GM23338 (cell line): ENCODE data around the gene SHISA2. TPM values are rescaled to one million over a fixed set of nuclear protein-coding genes. Genes with fewer than 3 reads are reported as not detected.

Experiments
- ATAC-seq: fragments of 200-7000 bp; cut with Tn5 transposase; 3 replicates; pipeline ENCODE4 v1.9.1; 2020
- DNase-seq: peaks from one replicate; pipeline ENCODE4 v3.0.0-alpha.2; 2015; ENCODE audit warnings: low spot score
- H2AFZ ChIP-seq: fragments of 200-600 bp; sonication (generic); 2 replicates; pipeline ENCODE4 v1.8.0; 2016; ENCODE audit warnings: antibody characterized with exemption, mild to moderate bottlenecking, moderate library complexity
- H3F3A ChIP-seq: fragments of 200-600 bp; sonication (generic); replicated peaks from 2 replicates; pipeline ENCODE4 v1.8.0; 2017; ENCODE audit warnings: antibody characterized with exemption, mixed run types, low read depth
- H3K27ac ChIP-seq: fragments of 200-600 bp; sonication (generic); 2 replicates; pipeline ENCODE4 v1.6.1; 2016; ENCODE audit warnings: low read depth
- H3K27me3 ChIP-seq: fragments of 200-600 bp; sonication (generic); 2 replicates; pipeline ENCODE4 v1.8.0; 2016; ENCODE audit warnings: mild to moderate bottlenecking, mixed run types, moderate library complexity; ENCODE audit not compliant: insufficient read depth
- H3K36me3 ChIP-seq: fragments of 200-600 bp; sonication (generic); 2 replicates; pipeline ENCODE4 v1.8.0; 2016; ENCODE audit warnings: mild to moderate bottlenecking; ENCODE audit not compliant: insufficient read depth
- H3K4me1 ChIP-seq: fragments of 200-600 bp; sonication (generic); 2 replicates; pipeline ENCODE4 v1.8.0; 2016; ENCODE audit warnings: mild to moderate bottlenecking, moderate library complexity; ENCODE audit not compliant: insufficient read depth
- H3K4me2 ChIP-seq: fragments of 200-600 bp; sonication (generic); 2 replicates; pipeline ENCODE4 v1.7.1; 2017; ENCODE audit warnings: mixed run types
- H3K4me3 ChIP-seq: fragments of 200-600 bp; sonication (generic); 2 replicates; pipeline ENCODE4 v1.6.1; 2016; ENCODE audit warnings: mixed run types
- H3K79me2 ChIP-seq: fragments of 200-600 bp; sonication (generic); replicated peaks from 2 replicates; pipeline ENCODE4 v1.8.0; 2017; ENCODE audit warnings: mild to moderate bottlenecking; ENCODE audit not compliant: insufficient read depth
- H3K9me2 ChIP-seq: fragments of 200-600 bp; sonication (generic); 2 replicates; pipeline ENCODE4 v1.8.0; 2017; ENCODE audit not compliant: insufficient read depth
- H4K20me1 ChIP-seq: fragments of 200-600 bp; sonication (generic); replicated peaks from 2 replicates; pipeline ENCODE4 v1.8.0; 2017; ENCODE audit warnings: mild to moderate bottlenecking; ENCODE audit not compliant: insufficient read depth
- H3K27ac Mint-ChIP-seq: 2 replicates; pipeline ENCODE4 v1.8.0; 2020; ENCODE audit warnings: inconsistent platforms, mild to moderate bottlenecking, moderate library complexity, mixed read lengths
- H3K27me3 Mint-ChIP-seq: 3 replicates; pipeline ENCODE4 v1.8.0; 2022; ENCODE audit warnings: low read depth, mild to moderate bottlenecking, moderate library complexity, mixed read lengths, inconsistent platforms; ENCODE audit not compliant: insufficient read depth, poor library complexity
- H3K36me3 Mint-ChIP-seq: 3 replicates; pipeline ENCODE4 v1.8.0; 2021; ENCODE audit warnings: low read depth, mild to moderate bottlenecking, inconsistent platforms, moderate library complexity, mixed read lengths
- H3K4me1 Mint-ChIP-seq: 3 replicates; pipeline ENCODE4 v1.8.0; 2020; ENCODE audit warnings: mild to moderate bottlenecking, inconsistent platforms, mixed read lengths
- H3K4me3 Mint-ChIP-seq: 3 replicates; pipeline ENCODE4 v1.8.0; 2021; ENCODE audit warnings: moderate library complexity, mild to moderate bottlenecking, inconsistent platforms, mixed read lengths
- H3K9me3 Mint-ChIP-seq: 3 replicates; pipeline ENCODE4 v1.8.0; 2020; ENCODE audit warnings: moderate library complexity, mild to moderate bottlenecking, inconsistent platforms, mixed read lengths
- JUNB ChIP-seq: IDR thresholded peaks from one replicate; pipeline ENCODE4 v1.6.1; 2016; ENCODE audit warnings: antibody characterized with exemption; ENCODE audit not compliant: unreplicated experiment
- NANOG ChIP-seq: IDR thresholded peaks from 2 replicates; pipeline ENCODE4 v1.6.1; 2016; ENCODE audit warnings: antibody characterized with exemption, borderline replicate concordance
- POLR2AphosphoS5 ChIP-seq: IDR thresholded peaks from 2 replicates; pipeline ENCODE4 v1.6.1; 2016; ENCODE audit warnings: antibody characterized with exemption, low read depth
- STAT1 ChIP-seq: IDR thresholded peaks from one replicate; pipeline ENCODE4 v1.6.1; 2016; ENCODE audit warnings: antibody characterized with exemption; ENCODE audit not compliant: unreplicated experiment
- ZNF114 ChIP-seq: fragments of 250-450 bp; sonication (Bioruptor Pico); IDR thresholded peaks from 2 replicates; pipeline ENCODE4 v1.5.0; 2020; ENCODE audit warnings: mild to moderate bottlenecking, moderate library complexity
- ZNF331 ChIP-seq: fragments of 250-450 bp; sonication (Bioruptor Pico); IDR thresholded peaks from 2 replicates; pipeline ENCODE4 v1.5.0; 2020; ENCODE audit warnings: low read depth, mild to moderate bottlenecking, moderate library complexity
- polyA plus RNA-seq: library from polyadenylated mRNA; unstranded; fragments of >200 nt; fragmentation: Nextera tagmentation; extraction: Ambion mirVana; gene quantifications from 2 replicates; pipeline ENCODE4 v1.2.1, GENCODE V29; 2016
- total RNA-seq: library from RNA; depleted of rRNA; stranded (reverse); fragments of >200 nt; shearing (Covaris generic); gene quantifications from 2 replicates; pipeline ENCODE4 v1.2.3, GENCODE V29; 2014
- TF ChIP-seq, protein P1 (sequence below): fragments of 250-450 bp; sonication (Bioruptor Pico); IDR thresholded peaks from 2 replicates; pipeline ENCODE4 v1.5.0; 2020; ENCODE audit warnings: mild to moderate bottlenecking, moderate library complexity
- TF ChIP-seq, protein P2 (sequence below), 2 experiments: fragments of 200-600 bp in 1 of 2; sonication (generic) in 1 of 2; conservative IDR thresholded peaks; 2 replicates each; pipeline versions ENCODE4 v1.5.1 to v1.6.1; 2016 to 2017; ENCODE audit warnings: antibody characterized with exemption in 2 of 2, low read depth in 2 of 2, mild to moderate bottlenecking in 2 of 2, moderate library complexity in 1 of 2

The SHISA2 gene
- total and polyA plus RNA-seq, 2 experiments from 2014 or later = 17.9 to 37.4 TPM

GRCh38 chr13:26047040-26047439, 4.8 kb downstream of the SHISA2 start (continued):
- TF ChIP-seq, protein P1, sequence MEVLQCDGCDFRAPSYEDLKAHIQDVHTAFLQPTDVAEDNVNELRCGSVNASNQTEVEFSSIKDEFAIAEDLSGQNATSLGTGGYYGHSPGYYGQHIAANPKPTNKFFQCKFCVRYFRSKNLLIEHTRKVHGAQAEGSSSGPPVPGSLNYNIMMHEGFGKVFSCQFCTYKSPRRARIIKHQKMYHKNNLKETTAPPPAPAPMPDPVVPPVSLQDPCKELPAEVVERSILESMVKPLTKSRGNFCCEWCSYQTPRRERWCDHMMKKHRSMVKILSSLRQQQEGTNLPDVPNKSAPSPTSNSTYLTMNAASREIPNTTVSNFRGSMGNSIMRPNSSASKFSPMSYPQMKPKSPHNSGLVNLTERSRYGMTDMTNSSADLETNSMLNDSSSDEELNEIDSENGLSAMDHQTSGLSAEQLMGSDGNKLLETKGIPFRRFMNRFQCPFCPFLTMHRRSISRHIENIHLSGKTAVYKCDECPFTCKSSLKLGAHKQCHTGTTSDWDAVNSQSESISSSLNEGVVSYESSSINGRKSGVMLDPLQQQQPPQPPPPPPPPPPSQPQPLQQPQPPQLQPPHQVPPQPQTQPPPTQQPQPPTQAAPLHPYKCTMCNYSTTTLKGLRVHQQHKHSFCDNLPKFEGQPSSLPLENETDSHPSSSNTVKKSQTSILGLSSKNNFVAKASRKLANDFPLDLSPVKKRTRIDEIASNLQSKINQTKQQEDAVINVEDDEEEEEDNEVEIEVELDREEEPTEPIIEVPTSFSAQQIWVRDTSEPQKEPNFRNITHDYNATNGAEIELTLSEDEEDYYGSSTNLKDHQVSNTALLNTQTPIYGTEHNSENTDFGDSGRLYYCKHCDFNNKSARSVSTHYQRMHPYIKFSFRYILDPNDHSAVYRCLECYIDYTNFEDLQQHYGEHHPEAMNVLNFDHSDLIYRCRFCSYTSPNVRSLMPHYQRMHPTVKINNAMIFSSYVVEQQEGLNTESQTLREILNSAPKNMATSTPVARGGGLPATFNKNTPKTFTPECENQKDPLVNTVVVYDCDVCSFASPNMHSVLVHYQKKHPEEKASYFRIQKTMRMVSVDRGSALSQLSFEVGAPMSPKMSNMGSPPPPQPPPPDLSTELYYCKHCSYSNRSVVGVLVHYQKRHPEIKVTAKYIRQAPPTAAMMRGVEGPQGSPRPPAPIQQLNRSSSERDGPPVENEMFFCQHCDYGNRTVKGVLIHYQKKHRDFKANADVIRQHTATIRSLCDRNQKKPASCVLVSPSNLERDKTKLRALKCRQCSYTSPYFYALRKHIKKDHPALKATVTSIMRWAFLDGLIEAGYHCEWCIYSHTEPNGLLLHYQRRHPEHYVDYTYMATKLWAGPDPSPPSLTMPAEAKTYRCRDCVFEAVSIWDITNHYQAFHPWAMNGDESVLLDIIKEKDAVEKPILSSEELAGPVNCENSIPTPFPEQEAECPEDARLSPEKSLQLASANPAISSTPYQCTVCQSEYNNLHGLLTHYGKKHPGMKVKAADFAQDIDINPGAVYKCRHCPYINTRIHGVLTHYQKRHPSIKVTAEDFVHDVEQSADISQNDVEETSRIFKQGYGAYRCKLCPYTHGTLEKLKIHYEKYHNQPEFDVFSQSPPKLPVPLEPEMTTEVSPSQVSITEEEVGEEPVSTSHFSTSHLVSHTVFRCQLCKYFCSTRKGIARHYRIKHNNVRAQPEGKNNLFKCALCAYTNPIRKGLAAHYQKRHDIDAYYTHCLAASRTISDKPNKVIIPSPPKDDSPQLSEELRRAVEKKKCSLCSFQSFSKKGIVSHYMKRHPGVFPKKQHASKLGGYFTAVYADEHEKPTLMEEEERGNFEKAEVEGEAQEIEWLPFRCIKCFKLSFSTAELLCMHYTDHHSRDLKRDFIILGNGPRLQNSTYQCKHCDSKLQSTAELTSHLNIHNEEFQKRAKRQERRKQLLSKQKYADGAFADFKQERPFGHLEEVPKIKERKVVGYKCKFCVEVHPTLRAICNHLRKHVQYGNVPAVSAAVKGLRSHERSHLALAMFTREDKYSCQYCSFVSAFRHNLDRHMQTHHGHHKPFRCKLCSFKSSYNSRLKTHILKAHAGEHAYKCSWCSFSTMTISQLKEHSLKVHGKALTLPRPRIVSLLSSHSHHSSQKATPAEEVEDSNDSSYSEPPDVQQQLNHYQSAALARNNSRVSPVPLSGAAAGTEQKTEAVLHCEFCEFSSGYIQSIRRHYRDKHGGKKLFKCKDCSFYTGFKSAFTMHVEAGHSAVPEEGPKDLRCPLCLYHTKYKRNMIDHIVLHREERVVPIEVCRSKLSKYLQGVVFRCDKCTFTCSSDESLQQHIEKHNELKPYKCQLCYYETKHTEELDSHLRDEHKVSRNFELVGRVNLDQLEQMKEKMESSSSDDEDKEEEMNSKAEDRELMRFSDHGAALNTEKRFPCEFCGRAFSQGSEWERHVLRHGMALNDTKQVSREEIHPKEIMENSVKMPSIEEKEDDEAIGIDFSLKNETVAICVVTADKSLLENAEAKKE (CRISPR knock-in tag) = no peak
- TF ChIP-seq ZNF114 (CRISPR knock-in tag) (no peak), POLR2AphosphoS5 (no peak), JUNB (no peak)
- TF ChIP-seq, protein P2, sequence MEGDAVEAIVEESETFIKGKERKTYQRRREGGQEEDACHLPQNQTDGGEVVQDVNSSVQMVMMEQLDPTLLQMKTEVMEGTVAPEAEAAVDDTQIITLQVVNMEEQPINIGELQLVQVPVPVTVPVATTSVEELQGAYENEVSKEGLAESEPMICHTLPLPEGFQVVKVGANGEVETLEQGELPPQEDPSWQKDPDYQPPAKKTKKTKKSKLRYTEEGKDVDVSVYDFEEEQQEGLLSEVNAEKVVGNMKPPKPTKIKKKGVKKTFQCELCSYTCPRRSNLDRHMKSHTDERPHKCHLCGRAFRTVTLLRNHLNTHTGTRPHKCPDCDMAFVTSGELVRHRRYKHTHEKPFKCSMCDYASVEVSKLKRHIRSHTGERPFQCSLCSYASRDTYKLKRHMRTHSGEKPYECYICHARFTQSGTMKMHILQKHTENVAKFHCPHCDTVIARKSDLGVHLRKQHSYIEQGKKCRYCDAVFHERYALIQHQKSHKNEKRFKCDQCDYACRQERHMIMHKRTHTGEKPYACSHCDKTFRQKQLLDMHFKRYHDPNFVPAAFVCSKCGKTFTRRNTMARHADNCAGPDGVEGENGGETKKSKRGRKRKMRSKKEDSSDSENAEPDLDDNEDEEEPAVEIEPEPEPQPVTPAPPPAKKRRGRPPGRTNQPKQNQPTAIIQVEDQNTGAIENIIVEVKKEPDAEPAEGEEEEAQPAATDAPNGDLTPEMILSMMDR (conservative IDR thresholded peaks at IDR 0.05; ENCODE audit: low read depth in 2 of 2) = no peak

- H3K79me2 ChIP-seq = no peaks in the 10 kb centered on the region; the same call in 1 of the 2 replicates
- Mint-ChIP-seq H3K27ac (no peak overlapping the region), H3K4me1 (peaks cover 17% of the 10 kb centered on the region), H3K4me3 (no peak overlapping the region), H3K9me3 (no peaks in the 10 kb centered on the region), H3K27me3 (peaks cover 19% of the 10 kb centered on the region), H3K36me3 (peaks cover 35% of the 10 kb centered on the region)
- H3K4me3 ChIP-seq = no peak overlapping the region
- TF ChIP-seq POLR2AphosphoS5 = no peak
- TF ChIP-seq STAT1 = no peak
- no peak for TF ChIP-seq ZNF331 (CRISPR knock-in tag)
- TF ChIP-seq, protein P1 (CRISPR knock-in tag) = no peak
- TF ChIP-seq NANOG = no peak
- no peak overlapping the region for H3K4me2 ChIP-seq
- no peaks in the 10 kb centered on the region for H3F3A ChIP-seq
- H4K20me1 ChIP-seq = peaks cover 3% of the 10 kb centered on the region; the same call in 1 of the 2 replicates
- H2AFZ ChIP-seq = no peak overlapping the region
- ATAC-seq = no peak
- H3K27ac ChIP-seq = no peak overlapping the region
- H3K4me1 ChIP-seq = peaks cover 15% of the 10 kb centered on the region
- no peak for DNase-seq
- no peaks in the 10 kb centered on the region for H3K36me3 ChIP-seq
- H3K9me2 ChIP-seq = no peaks in the 10 kb centered on the region
- H3K27me3 ChIP-seq = peaks cover 42% of the 10 kb centered on the region
Measured at GRCh38 chr13:26046639-26047038, 5.2 kb downstream of the SHISA2 start.
